ENCODE results near the gene WDR48. TPM values are rescaled to one million over a fixed set of nuclear protein-coding genes. Genes with fewer than 3 reads are reported as not detected.

WDR48 gene
- polyA plus RNA-seq, 1 donor (not counting 4 experiments of a cell fraction or from before 2014, with no cell fraction given), result 29.7 TPM

DNA sequence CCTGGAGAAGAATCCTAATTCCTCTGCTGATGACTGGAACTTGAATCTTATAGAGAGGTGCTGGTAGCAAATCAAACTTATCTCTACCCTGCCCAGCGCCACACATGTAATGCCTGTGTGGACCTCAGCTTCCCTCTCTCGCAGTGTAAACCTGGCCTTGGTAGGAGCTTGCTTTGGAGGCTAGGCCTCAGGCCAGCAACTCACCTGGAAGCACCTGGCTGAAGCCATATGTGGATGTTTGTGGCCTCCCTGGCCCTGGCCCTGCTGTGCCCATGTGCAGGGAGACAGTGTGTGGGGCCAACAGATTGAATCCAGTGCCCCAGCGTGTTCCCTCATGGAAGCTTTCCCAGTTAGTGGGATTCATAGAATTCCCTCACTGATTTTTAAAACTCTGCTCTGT lies 64.1 kb downstream of the WDR48 start:
- Histone ChIP-seq H2AFZ (ENCODE audit: control insufficient read depth, low read length) (no peak overlapping the region), H3K4me2 (ENCODE audit: control insufficient read depth, extremely low read depth, insufficient read depth, low read depth, low read length) (no peak overlapping the region), H3K4me3 (ENCODE audit: control insufficient read depth in 2 of 3, extremely low read depth in 1 of 3, insufficient read depth in 2 of 3, low read depth in 1 of 3, low read length in 3 of 3) (no peak overlapping the region), H3K27me3 (ENCODE audit: control insufficient read depth, extremely low read depth, insufficient read depth, low read length) (no peaks in the 10 kb centered on the region), H3K27ac (ENCODE audit: control insufficient read depth, insufficient read depth, low read length) (no peak overlapping the region), H3K9me3 (ENCODE audit: control insufficient read depth, low read depth, low read length) (no peaks in the 10 kb centered on the region), H3K9me1 (ENCODE audit: control insufficient read depth, extremely low read depth, insufficient read depth, low read length) (no peaks in the 10 kb centered on the region), H3K4me1 (ENCODE audit: control insufficient read depth, extremely low read depth, insufficient read depth, low read length) (no peaks in the 10 kb centered on the region), H4K20me1 (ENCODE audit: control insufficient read depth, extremely low read depth, insufficient read depth, low read length) (no peaks in the 10 kb centered on the region), H3K79me2 (ENCODE audit: control insufficient read depth, insufficient read depth, low read length) (no peaks in the 10 kb centered on the region), H3K36me3 (ENCODE audit: control insufficient read depth in 2 of 2, extremely low read depth in 1 of 2, insufficient read depth in 2 of 2, low read length in 2 of 2) (no peaks in the 10 kb centered on the region), H3K9ac (ENCODE audit: control insufficient read depth, extremely low read depth, insufficient read depth, low read length) (no peak overlapping the region)
- no peak for FAIRE-seq
- TF ChIP-seq, protein P1, sequence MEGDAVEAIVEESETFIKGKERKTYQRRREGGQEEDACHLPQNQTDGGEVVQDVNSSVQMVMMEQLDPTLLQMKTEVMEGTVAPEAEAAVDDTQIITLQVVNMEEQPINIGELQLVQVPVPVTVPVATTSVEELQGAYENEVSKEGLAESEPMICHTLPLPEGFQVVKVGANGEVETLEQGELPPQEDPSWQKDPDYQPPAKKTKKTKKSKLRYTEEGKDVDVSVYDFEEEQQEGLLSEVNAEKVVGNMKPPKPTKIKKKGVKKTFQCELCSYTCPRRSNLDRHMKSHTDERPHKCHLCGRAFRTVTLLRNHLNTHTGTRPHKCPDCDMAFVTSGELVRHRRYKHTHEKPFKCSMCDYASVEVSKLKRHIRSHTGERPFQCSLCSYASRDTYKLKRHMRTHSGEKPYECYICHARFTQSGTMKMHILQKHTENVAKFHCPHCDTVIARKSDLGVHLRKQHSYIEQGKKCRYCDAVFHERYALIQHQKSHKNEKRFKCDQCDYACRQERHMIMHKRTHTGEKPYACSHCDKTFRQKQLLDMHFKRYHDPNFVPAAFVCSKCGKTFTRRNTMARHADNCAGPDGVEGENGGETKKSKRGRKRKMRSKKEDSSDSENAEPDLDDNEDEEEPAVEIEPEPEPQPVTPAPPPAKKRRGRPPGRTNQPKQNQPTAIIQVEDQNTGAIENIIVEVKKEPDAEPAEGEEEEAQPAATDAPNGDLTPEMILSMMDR (optimal IDR thresholded peaks at IDR 0.05 in 1 of 3, IDR thresholded peaks at IDR 0.05 in 1 of 3, conservative IDR thresholded peaks at IDR 0.05 in 1 of 3; ENCODE audit: extremely low read depth in 1 of 3, insufficient read depth in 2 of 3, low read length in 3 of 3), result no peak
- TF ChIP-seq EZH2 (IDR thresholded peaks at IDR 0.05; ENCODE audit: low read length), result no peak
- DNase-seq (ENCODE audit: low read depth, low spot score), result no peak
- dilution Hi-C loops (cut with MboI; ENCODE audit: extremely low pct_ligation_motif_present, low sequenced_read_pairs), result no loop called here

GRCh38 chr3:39118079-39118478 lies 66.3 kb downstream of the WDR48 start:
- H3K79me2 ChIP-seq (ENCODE audit: control insufficient read depth, insufficient read depth, low read length), result no peaks in the 10 kb centered on the region
- H3K9ac ChIP-seq (ENCODE audit: control insufficient read depth, extremely low read depth, insufficient read depth, low read length), result no peak overlapping the region
- H3K9me3 ChIP-seq (ENCODE audit: control insufficient read depth, low read depth, low read length), result no peaks in the 10 kb centered on the region
- DNase-seq (ENCODE audit: low read depth, low spot score) (no peak), FAIRE-seq (no peak)
- H3K4me2 ChIP-seq (ENCODE audit: control insufficient read depth, extremely low read depth, insufficient read depth, low read depth, low read length), result no peak overlapping the region
- H3K4me1 ChIP-seq (ENCODE audit: control insufficient read depth, extremely low read depth, insufficient read depth, low read length), result no peaks in the 10 kb centered on the region
- TF ChIP-seq, protein P1 (optimal IDR thresholded peaks at IDR 0.05 in 1 of 3, IDR thresholded peaks at IDR 0.05 in 1 of 3, conservative IDR thresholded peaks at IDR 0.05 in 1 of 3; ENCODE audit: extremely low read depth in 1 of 3, insufficient read depth in 2 of 3, low read length in 3 of 3), result no peak
- no peak for TF ChIP-seq EZH2 (IDR thresholded peaks at IDR 0.05; ENCODE audit: low read length)
- H4K20me1 ChIP-seq (ENCODE audit: control insufficient read depth, extremely low read depth, insufficient read depth, low read length), result no peaks in the 10 kb centered on the region
- H3K27me3 ChIP-seq (ENCODE audit: control insufficient read depth, extremely low read depth, insufficient read depth, low read length), result no peaks in the 10 kb centered on the region
- no peaks in the 10 kb centered on the region for H3K36me3 ChIP-seq (ENCODE audit: control insufficient read depth in 2 of 2, extremely low read depth in 1 of 2, insufficient read depth in 2 of 2, low read length in 2 of 2)
- no peak overlapping the region for H3K27ac ChIP-seq (ENCODE audit: control insufficient read depth, insufficient read depth, low read length)
- no peak overlapping the region for H2AFZ ChIP-seq (ENCODE audit: control insufficient read depth, low read length)
- H3K4me3 ChIP-seq (ENCODE audit: control insufficient read depth in 2 of 3, extremely low read depth in 1 of 3, insufficient read depth in 2 of 3, low read depth in 1 of 3, low read length in 3 of 3), result no peak overlapping the region
- H3K9me1 ChIP-seq (ENCODE audit: control insufficient read depth, extremely low read depth, insufficient read depth, low read length), result no peaks in the 10 kb centered on the region
- dilution Hi-C loops (cut with MboI; ENCODE audit: extremely low pct_ligation_motif_present, low sequenced_read_pairs), result no loop called here
